ENCODE measurements around the gene ANKRA2.
"Not testable (repeated sequence)": the region's sequence is repeated elsewhere in the genome, so short reads cannot be mapped to it uniquely, and the experiment has no call there.

Gene ANKRA2

GRCh38 chr5:73552642-73553041 lies 12.8 kb downstream of the ANKRA2 start:
- in situ Hi-C loops (cut with MboI; ENCODE audit: low sequenced_read_pairs): no loop called here

- in situ Hi-C loops (cut with MboI; ENCODE audit: low sequenced_read_pairs): no loop called here
These were observed 15.4 kb downstream of the ANKRA2 start for GRCh38 chr5:73550016-73550415.

GRCh38 chr5:73545403-73545779 lies 20.0 kb downstream of the ANKRA2 start:
- in situ Hi-C loops (cut with MboI; ENCODE audit: low sequenced_read_pairs): no loop called here

- in situ Hi-C loops (cut with MboI; ENCODE audit: low sequenced_read_pairs): no loop called here
These were observed 20.7 kb downstream of the ANKRA2 start for GRCh38 chr5:73544429-73545402.

- in situ Hi-C loops (cut with MboI; ENCODE audit: low sequenced_read_pairs): no loop called here
These were observed 23.4 kb downstream of the ANKRA2 start for GRCh38 chr5:73542020-73542419.

GRCh38 chr5:73540192-73540591 lies 25.2 kb downstream of the ANKRA2 start:
- in situ Hi-C loops (cut with MboI; ENCODE audit: low sequenced_read_pairs): no loop called here

GRCh38 chr5:73539730-73540129 lies 25.7 kb downstream of the ANKRA2 start:
- in situ Hi-C loops (cut with MboI; ENCODE audit: low sequenced_read_pairs): no loop called here

GRCh38 chr5:73534971-73535370 lies 30.5 kb downstream of the ANKRA2 start:
- in situ Hi-C loops (cut with MboI; ENCODE audit: low sequenced_read_pairs): no loop called here

- in situ Hi-C loops (cut with MboI; ENCODE audit: low sequenced_read_pairs): no loop called here
These were observed 31.3 kb downstream of the ANKRA2 start for GRCh38 chr5:73534011-73534644.

- in situ Hi-C loops (cut with MboI; ENCODE audit: low sequenced_read_pairs): no loop called here
These were observed 33.2 kb downstream of the ANKRA2 start for GRCh38 chr5:73532195-73532594.

GRCh38 chr5:73531356-73531755 lies 34.1 kb downstream of the ANKRA2 start:
- in situ Hi-C loops (cut with MboI; ENCODE audit: low sequenced_read_pairs): no loop called here

GRCh38 chr5:73529081-73529480 lies 36.4 kb downstream of the ANKRA2 start:
- in situ Hi-C loops (cut with MboI; ENCODE audit: low sequenced_read_pairs): no loop called here

- in situ Hi-C loops (cut with MboI; ENCODE audit: low sequenced_read_pairs): no loop called here
These were observed 37.2 kb downstream of the ANKRA2 start for GRCh38 chr5:73528248-73528647.

- in situ Hi-C loops (cut with MboI; ENCODE audit: low sequenced_read_pairs): no loop called here
These were observed 39.7 kb downstream of the ANKRA2 start for GRCh38 chr5:73525606-73526203.

- in situ Hi-C loops (cut with MboI; ENCODE audit: low sequenced_read_pairs): no loop called here
These were observed 41.6 kb downstream of the ANKRA2 start for GRCh38 chr5:73523861-73524260.

- in situ Hi-C loops (cut with MboI; ENCODE audit: low sequenced_read_pairs): no loop called here
These were observed 42.5 kb downstream of the ANKRA2 start for GRCh38 chr5:73522989-73523388.

- in situ Hi-C loops (cut with MboI; ENCODE audit: low sequenced_read_pairs): no loop called here
These were observed 45.7 kb downstream of the ANKRA2 start for GRCh38 chr5:73519531-73520283.

GRCh38 chr5:73515232-73515631 lies 50.2 kb downstream of the ANKRA2 start:
- in situ Hi-C loops (cut with MboI; ENCODE audit: low sequenced_read_pairs): no loop called here

GRCh38 chr5:73514418-73514817 lies 51.0 kb downstream of the ANKRA2 start:
- in situ Hi-C loops (cut with MboI; ENCODE audit: low sequenced_read_pairs): no loop called here

- in situ Hi-C loops (cut with MboI; ENCODE audit: low sequenced_read_pairs): no loop called here
These were observed 51.4 kb downstream of the ANKRA2 start for GRCh38 chr5:73513996-73514395.

- in situ Hi-C loops (cut with MboI; ENCODE audit: low sequenced_read_pairs): not testable (repeated sequence)
These were observed 56.9 kb downstream of the ANKRA2 start for GRCh38 chr5:73508521-73508920.

Measured in HL-60/S4 treated with retinoic acid at 250 ng/mL for 4 days and 3 days (cell line).